Upper lobe of left lung (tissue), 6 donors: ENCODE data around the gene NRIP3. TPM values are rescaled to one million over a fixed set of nuclear protein-coding genes. Genes with fewer than 3 reads are reported as not detected.

ENCODE experiments used
- ATAC-seq, 2 donors: fragments of 200-7000 bp; cut with Tn5 transposase; one replicate each; pipeline ENCODE4 v1.9.1; 2022; ENCODE audit warnings: mild to moderate bottlenecking in 2 of 2, moderate library complexity in 2 of 2; ENCODE audit not compliant: low FRiP score in 2 of 2
- DNase-seq, 2 donors: peaks; one replicate each; pipeline ENCODE4 v3.0.0-alpha.2; 2019 to 2020
- H3K27ac ChIP-seq, 4 donors: fragments of 200-600 bp; sonication (generic); one replicate each; pipeline ENCODE4 v1.5.1; 2016 to 2019
- H3K27me3 ChIP-seq, 4 donors: fragments of 200-600 bp; sonication (generic); one replicate each; pipeline ENCODE4 v1.5.1; 2017 to 2019
- H3K36me3 ChIP-seq, 4 donors: fragments of 200-600 bp; sonication (generic); one replicate each; pipeline ENCODE4 v1.5.1; 2016 to 2019
- H3K4me1 ChIP-seq, 4 donors: fragments of 200-600 bp; sonication (generic); one replicate each; pipeline ENCODE4 v1.5.1; 2018 to 2019
- H3K4me3 ChIP-seq, 4 donors: fragments of 200-600 bp; sonication (generic); one replicate each; pipeline ENCODE4 v1.5.1; 2017 to 2019; ENCODE audit warnings: mild to moderate bottlenecking in 2 of 4, moderate library complexity in 1 of 4
- H3K9me3 ChIP-seq, 4 donors: fragments of 200-600 bp; sonication (generic); one replicate each; pipeline ENCODE4 v1.5.1; 2018 to 2019
- EP300 ChIP-seq, 4 donors: sonication (generic); formaldehyde crosslinking; IDR thresholded peaks; one replicate each; pipeline ENCODE4 v1.5.1; 2017; ENCODE audit warnings: antibody characterized with exemption in 4 of 4, control low read depth in 2 of 4
- POLR2A ChIP-seq, 4 donors: fragments of 450-650 bp; IDR thresholded peaks; one replicate each; pipeline ENCODE4 v1.5.1; 2016 to 2017; ENCODE audit warnings: antibody characterized with exemption in 4 of 4, mild to moderate bottlenecking in 2 of 4
- POLR2AphosphoS5 ChIP-seq, 2 donors: sonication (generic); formaldehyde crosslinking; IDR thresholded peaks; one replicate each; pipeline ENCODE4 v1.5.1; 2017; ENCODE audit warnings: antibody characterized with exemption in 2 of 2
- WGBS, 2 donors: methylation state at CpG; one replicate each; pipeline ENCODE4 v1.1.5; 2017 to 2018; 5-methylcytosine and 5-hydroxymethylcytosine counted together
- total RNA-seq, 6 donors: library from RNA; depleted of rRNA in 4 of 6; stranded (reverse); fragments of >200 nt in 4 of 6; gene quantifications; one replicate each; pipeline versions ENCODE4 v1.1.0 to v1.2.1, GENCODE V29; 2016 to 2021
- TF ChIP-seq, protein P1 (sequence below), 6 experiments: fragments of 450-650 bp in 4 of 6; fragments of 200-600 bp in 2 of 6; sonication (generic) in 2 of 6; IDR thresholded peaks; one replicate each; pipeline ENCODE4 v1.5.1; 2016 to 2019; ENCODE audit warnings: antibody characterized with exemption in 6 of 6
- donor health status: DM: no; HTN: no; CAD: no; lungs with moderate emphysema.
- donor health status: DM: no; HTN: yes; CAD: no; lungs with severe emphysema.

NRIP3 gene
- total RNA-seq, 6 donors from 2014 or later = under 0.01 to 5.5 (median 0.87) TPM

DNA sequence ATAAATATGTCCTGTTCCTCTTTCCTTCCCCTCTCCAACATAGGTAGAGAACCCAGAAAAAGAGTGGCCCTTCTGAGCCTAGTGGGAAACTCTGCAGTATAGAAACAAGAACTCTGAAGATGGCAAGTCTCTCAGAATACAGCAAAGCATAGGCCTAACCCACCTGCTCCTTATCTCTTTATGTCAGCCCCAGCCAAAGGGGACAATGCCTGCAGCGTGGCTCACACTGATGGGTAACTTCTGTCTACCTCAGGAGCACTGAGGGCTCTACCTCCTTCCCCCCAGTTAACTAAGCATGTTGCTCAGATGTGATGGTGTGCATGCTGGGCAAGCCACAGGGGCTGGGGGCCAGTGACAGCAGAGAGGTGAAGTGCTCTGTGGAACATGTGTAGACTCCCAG is 4.9 kb upstream of the NRIP3 start:
- Histone ChIP-seq H3K4me3 (no peak overlapping the region), H3K9me3 (peaks cover 0 to 3% (median 0%) of the 10 kb centered on the region in 4 donors), H3K27ac (no peak overlapping the region), H3K36me3 (no peaks in the 10 kb centered on the region), H3K27me3 (peaks cover 0 to 9% (median 4%) of the 10 kb centered on the region in 4 donors), H3K4me1 (peaks cover 9 to 10% (median 10%) of the 10 kb centered on the region in 4 donors)
- DNase-seq = no peak
- TF ChIP-seq, protein P1, sequence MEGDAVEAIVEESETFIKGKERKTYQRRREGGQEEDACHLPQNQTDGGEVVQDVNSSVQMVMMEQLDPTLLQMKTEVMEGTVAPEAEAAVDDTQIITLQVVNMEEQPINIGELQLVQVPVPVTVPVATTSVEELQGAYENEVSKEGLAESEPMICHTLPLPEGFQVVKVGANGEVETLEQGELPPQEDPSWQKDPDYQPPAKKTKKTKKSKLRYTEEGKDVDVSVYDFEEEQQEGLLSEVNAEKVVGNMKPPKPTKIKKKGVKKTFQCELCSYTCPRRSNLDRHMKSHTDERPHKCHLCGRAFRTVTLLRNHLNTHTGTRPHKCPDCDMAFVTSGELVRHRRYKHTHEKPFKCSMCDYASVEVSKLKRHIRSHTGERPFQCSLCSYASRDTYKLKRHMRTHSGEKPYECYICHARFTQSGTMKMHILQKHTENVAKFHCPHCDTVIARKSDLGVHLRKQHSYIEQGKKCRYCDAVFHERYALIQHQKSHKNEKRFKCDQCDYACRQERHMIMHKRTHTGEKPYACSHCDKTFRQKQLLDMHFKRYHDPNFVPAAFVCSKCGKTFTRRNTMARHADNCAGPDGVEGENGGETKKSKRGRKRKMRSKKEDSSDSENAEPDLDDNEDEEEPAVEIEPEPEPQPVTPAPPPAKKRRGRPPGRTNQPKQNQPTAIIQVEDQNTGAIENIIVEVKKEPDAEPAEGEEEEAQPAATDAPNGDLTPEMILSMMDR (IDR thresholded peaks at IDR 0.05) = no peak
- no peak for TF ChIP-seq POLR2AphosphoS5 (IDR thresholded peaks at IDR 0.05)
- no peak for ATAC-seq
- WGBS, 2 donors = 78 to 100% methylated on average over 1 of the region's 1 CpG

DNA sequence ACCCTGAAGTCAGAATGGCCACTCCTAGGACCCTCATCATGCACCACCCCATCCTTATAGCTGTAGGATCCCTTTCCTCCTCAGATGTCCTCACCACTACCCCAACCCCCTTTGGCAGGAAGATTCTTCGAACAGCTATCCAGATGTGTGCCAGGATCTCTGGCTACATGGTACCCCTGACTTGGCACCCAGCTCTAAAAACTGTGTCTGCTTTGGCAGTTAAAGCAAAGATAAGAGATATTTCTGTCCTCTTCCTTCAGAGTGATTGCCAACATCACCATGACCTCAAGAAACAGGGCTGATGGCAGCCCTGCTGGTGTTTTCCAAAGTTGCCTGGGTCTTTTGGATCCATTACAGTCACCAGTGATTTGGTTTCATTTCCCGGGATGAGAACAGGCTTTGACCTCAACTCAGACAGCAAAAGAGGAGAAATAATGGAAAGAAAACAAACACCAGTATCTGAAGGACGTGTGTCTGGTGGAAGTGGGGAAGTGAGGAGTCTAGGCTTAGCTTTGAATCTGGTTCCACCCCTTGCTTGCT is 4.3 kb upstream of the NRIP3 start:
- 52 to 53% methylated on average over 3 of the region's 3 CpGs for WGBS, 2 donors

DNA sequence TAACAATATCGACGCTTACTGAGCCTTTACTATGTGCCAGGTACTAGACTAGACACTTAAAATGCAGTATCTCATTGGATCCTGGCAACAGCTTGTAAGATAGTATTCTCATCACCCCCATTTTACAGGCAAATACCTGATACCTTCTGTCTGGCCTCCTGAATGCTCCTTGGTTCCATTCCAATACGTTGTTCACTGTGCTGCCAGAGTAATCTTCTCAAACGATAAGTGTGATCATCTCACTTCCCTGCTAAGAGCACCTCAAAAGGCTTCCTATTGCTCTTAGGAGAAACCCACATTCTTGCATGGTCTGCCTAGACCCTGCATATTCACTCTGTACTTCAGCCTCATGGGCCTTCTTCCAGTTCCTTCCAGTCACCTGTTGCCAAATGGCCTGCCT is 1.3 kb upstream of the NRIP3 start:
- WGBS, 2 donors = 81 to 86% methylated on average over 4 of the region's 4 CpGs
- ATAC-seq (no peak), DNase-seq (no peak)
- Histone ChIP-seq H3K9me3 (peaks cover 0 to 3% (median 0%) of the 10 kb centered on the region in 4 donors), H3K36me3 (no peaks in the 10 kb centered on the region), H3K27me3 (peaks cover 0 to 13% (median 4%) of the 10 kb centered on the region in 4 donors), H3K4me3 (no peak overlapping the region), H3K27ac (no peak overlapping the region), H3K4me1 (peaks cover 19 to 22% (median 20%) of the 10 kb centered on the region in 4 donors)
- TF ChIP-seq POLR2AphosphoS5 (IDR thresholded peaks at IDR 0.05) = no peak
- TF ChIP-seq, protein P1 (IDR thresholded peaks at IDR 0.05) = no peak
- no peak for TF ChIP-seq POLR2A (IDR thresholded peaks at IDR 0.05)

More for the DNA sequence above, 4.3 kb upstream of the NRIP3 start:
- peaks cover 0 to 3% (median 0%) of the 10 kb centered on the region in 4 donors for H3K9me3 ChIP-seq
- no peak for DNase-seq
- H3K27ac ChIP-seq = no peak overlapping the region
- H3K4me3 ChIP-seq = no peak overlapping the region
- peaks cover 14 to 16% (median 16%) of the 10 kb centered on the region in 4 donors for H3K4me1 ChIP-seq
- no peak for ATAC-seq
- H3K27me3 ChIP-seq = peaks cover 0 to 13% (median 4%) of the 10 kb centered on the region in 4 donors
- TF ChIP-seq POLR2AphosphoS5 (IDR thresholded peaks at IDR 0.05) (no peak), EP300 (IDR thresholded peaks at IDR 0.05) (no peak), POLR2A (IDR thresholded peaks at IDR 0.05) (no peak)
- TF ChIP-seq, protein P1 (IDR thresholded peaks at IDR 0.05) = no peak
- no peaks in the 10 kb centered on the region for H3K36me3 ChIP-seq

DNA sequence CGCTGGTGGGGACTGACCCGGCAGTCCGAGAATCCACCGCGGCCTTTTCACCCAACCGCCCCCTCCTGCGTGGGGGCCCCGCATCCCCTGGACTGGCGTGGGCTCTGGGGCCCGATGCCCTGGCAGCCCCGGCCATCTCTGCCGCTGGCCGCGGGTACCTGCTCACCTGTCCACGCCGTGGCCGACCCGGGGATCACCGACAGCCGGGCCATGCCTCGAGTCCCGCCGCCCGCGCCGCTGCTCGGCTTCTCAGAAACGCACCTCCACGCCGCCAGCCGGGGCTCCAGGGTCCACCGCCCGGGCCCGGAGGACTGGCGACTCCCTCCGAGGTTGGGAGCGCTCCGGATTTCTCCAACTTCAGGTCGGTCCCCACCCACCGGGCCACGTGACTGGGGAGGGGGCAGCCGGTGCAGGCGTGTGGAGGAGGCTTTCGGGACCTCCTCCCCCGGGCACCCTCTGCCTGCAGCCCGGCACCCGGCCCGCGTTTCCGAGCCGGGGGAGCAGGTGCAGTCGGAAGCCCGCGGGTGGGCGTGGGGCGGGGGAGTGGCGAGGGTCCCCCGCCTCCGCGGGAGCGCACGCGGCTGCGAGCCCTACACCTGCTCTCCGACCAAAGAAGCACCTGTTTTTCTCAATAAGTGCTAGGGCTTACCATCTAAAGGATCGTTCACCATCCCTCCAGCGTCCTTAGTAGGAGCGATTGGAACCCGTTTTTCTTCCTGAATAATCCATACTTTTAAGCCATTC is 554 bp upstream of the NRIP3 start:
- H3K27me3 ChIP-seq = peaks cover 0 to 13% (median 4%) of the 10 kb centered on the region in 4 donors
- no peaks in the 10 kb centered on the region for H3K36me3 ChIP-seq
- H3K27ac ChIP-seq = no peak overlapping the region
- TF ChIP-seq, protein P1 (IDR thresholded peaks at IDR 0.05) = peak in 1 of 6 experiments; percentile 4
- TF ChIP-seq EP300 (IDR thresholded peaks at IDR 0.05) = no peak
- H3K9me3 ChIP-seq = peaks cover 0 to 3% (median 0%) of the 10 kb centered on the region in 4 donors
- DNase-seq (peak; percentile 24 to 89), ATAC-seq (no peak)
- peak overlapping the region; percentile 18 to 59 (median 50) for H3K4me3 ChIP-seq
- peaks cover 19 to 22% (median 20%) of the 10 kb centered on the region in 4 donors for H3K4me1 ChIP-seq
- WGBS, 2 donors = 47 to 50% methylated on average over 10 to 12 of the region's 69 CpGs
